HEK293 (cell line): ENCODE data around the gene LSMEM2.

Experiments
- GLIS1 ChIP-seq: fragments of 450-650 bp; formaldehyde crosslinking; IDR thresholded peaks from 2 replicates; pipeline ENCODE4 v1.5.1; 2016; ENCODE audit warnings: missing biosample characterization, missing genetic modification characterization
- KLF1 ChIP-seq: fragments of 450-650 bp; formaldehyde crosslinking; IDR thresholded peaks from 2 replicates; pipeline ENCODE4 v1.5.1; 2016; ENCODE audit warnings: missing biosample characterization, missing genetic modification characterization
- KLF16 ChIP-seq: fragments of 450-650 bp; formaldehyde crosslinking; IDR thresholded peaks from 2 replicates; pipeline ENCODE4 v1.5.1; 2017; ENCODE audit warnings: missing biosample characterization, missing genetic modification characterization
- SP3 ChIP-seq: fragments of 450-650 bp; formaldehyde crosslinking; IDR thresholded peaks from 2 replicates; pipeline ENCODE4 v1.5.1; 2016; ENCODE audit warnings: missing biosample characterization, missing genetic modification characterization
- ZBTB7A ChIP-seq: fragments of 450-650 bp; formaldehyde crosslinking; IDR thresholded peaks from 2 replicates; pipeline ENCODE4 v1.5.1; 2016; ENCODE audit warnings: low read depth, missing biosample characterization, missing genetic modification characterization
- ZNF10 ChIP-seq: fragments of 450-650 bp; formaldehyde crosslinking; IDR thresholded peaks from 2 replicates; pipeline ENCODE4 v1.5.1; 2017; ENCODE audit warnings: missing biosample characterization, missing genetic modification characterization
- ZNF133 ChIP-seq: fragments of 450-650 bp; formaldehyde crosslinking; IDR thresholded peaks from 2 replicates; pipeline ENCODE4 v1.5.1; 2016; ENCODE audit warnings: missing biosample characterization, missing genetic modification characterization
- ZNF16 ChIP-seq: fragments of 450-650 bp; formaldehyde crosslinking; IDR thresholded peaks from 2 replicates; pipeline ENCODE4 v1.5.1; 2016; ENCODE audit warnings: low read depth, missing biosample characterization, missing genetic modification characterization
- ZNF175 ChIP-seq: fragments of 450-650 bp; formaldehyde crosslinking; IDR thresholded peaks from 2 replicates; pipeline ENCODE4 v1.5.1; 2016; ENCODE audit warnings: missing biosample characterization, missing genetic modification characterization
- ZNF37A ChIP-seq: fragments of 450-650 bp; IDR thresholded peaks from 2 replicates; pipeline ENCODE4 v1.5.1; 2018; ENCODE audit warnings: missing biosample characterization, missing genetic modification characterization
- ZNF394 ChIP-seq: fragments of 450-650 bp; formaldehyde crosslinking; IDR thresholded peaks from 2 replicates; pipeline ENCODE4 v1.5.1; 2016; ENCODE audit warnings: missing biosample characterization, missing genetic modification characterization, mild to moderate bottlenecking, moderate library complexity, borderline replicate concordance
- ZNF629 ChIP-seq: fragments of 450-650 bp; formaldehyde crosslinking; IDR thresholded peaks from 2 replicates; pipeline ENCODE4 v1.5.1; 2017; ENCODE audit warnings: missing biosample characterization, missing genetic modification characterization
- ZNF660 ChIP-seq: fragments of 450-650 bp; IDR thresholded peaks from 2 replicates; pipeline ENCODE4 v1.5.1; 2018; ENCODE audit warnings: missing biosample characterization, mild to moderate bottlenecking, missing genetic modification characterization
- ZNF777 ChIP-seq: fragments of 450-650 bp; formaldehyde crosslinking; IDR thresholded peaks from 2 replicates; pipeline ENCODE4 v1.5.1; 2017; ENCODE audit warnings: missing biosample characterization, missing genetic modification characterization, borderline replicate concordance
- TF ChIP-seq, protein P1 (sequence below): fragments of 450-650 bp; formaldehyde crosslinking; IDR thresholded peaks from 2 replicates; pipeline ENCODE4 v1.5.1; 2016; ENCODE audit warnings: missing biosample characterization, missing genetic modification characterization
- TF ChIP-seq, protein P2 (sequence below): fragments of 450-650 bp; formaldehyde crosslinking; IDR thresholded peaks from 2 replicates; pipeline ENCODE4 v1.5.1; 2016; ENCODE audit warnings: missing biosample characterization, missing genetic modification characterization, borderline replicate concordance
- TF ChIP-seq, protein P3 (sequence below): fragments of 450-650 bp; formaldehyde crosslinking; IDR thresholded peaks from 2 replicates; pipeline ENCODE4 v1.5.1; 2017; ENCODE audit warnings: missing biosample characterization, missing genetic modification characterization
- TF ChIP-seq, protein P4 (sequence below): fragments of 450-650 bp; formaldehyde crosslinking; IDR thresholded peaks from 2 replicates; pipeline ENCODE4 v1.5.1; 2016; ENCODE audit warnings: missing biosample characterization, missing genetic modification characterization, borderline replicate concordance
- TF ChIP-seq, protein P5 (sequence below): fragments of 450-650 bp; formaldehyde crosslinking; IDR thresholded peaks from 2 replicates; pipeline ENCODE4 v1.5.1; 2017; ENCODE audit warnings: missing biosample characterization, missing genetic modification characterization
- TF ChIP-seq, protein P6 (sequence below): fragments of 450-650 bp; formaldehyde crosslinking; IDR thresholded peaks from 2 replicates; pipeline ENCODE4 v1.5.0; 2017; ENCODE audit warnings: missing biosample characterization, missing genetic modification characterization, borderline replicate concordance
- TF ChIP-seq, protein P7 (sequence below): fragments of 450-650 bp; formaldehyde crosslinking; optimal IDR thresholded peaks from 2 replicates; pipeline ENCODE3; 2016; ENCODE audit warnings: missing biosample characterization, mild to moderate bottlenecking, missing genetic modification characterization
- TF ChIP-seq, protein P8 (sequence below): IDR thresholded peaks from 2 replicates; pipeline ENCODE4 v1.6.1; 2011; ENCODE audit warnings: mild to moderate bottlenecking, low read depth, low read length, borderline replicate concordance

LSMEM2 gene

DNA sequence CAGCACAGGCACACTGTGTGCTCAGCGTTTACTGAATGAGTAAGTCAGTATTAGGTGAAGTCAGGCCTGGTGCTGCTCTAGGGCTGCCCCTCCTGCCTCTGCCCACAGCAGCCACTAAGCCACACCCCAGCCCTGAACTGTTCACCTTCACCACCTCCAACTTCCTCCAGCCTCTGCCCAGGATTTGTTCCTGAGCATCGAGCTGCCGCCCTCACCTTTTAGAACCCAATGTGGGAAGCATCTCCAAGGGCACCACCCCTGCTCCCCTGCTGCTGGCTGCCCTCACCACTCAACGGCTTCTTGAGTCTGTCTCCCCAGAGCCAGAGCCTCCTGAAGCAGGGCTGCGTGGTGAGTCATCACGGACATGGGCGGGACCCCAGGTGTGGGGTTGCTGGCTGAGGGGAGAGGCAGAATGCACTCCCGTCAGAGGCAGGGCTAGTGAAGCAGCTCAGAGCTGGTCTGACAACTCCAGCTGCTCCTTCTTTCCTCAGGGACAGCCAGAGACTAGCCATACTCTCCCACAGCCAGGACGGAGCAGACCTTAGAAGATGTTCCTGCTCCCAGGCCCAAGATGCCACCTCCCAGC is 37.9 kb downstream of the LSMEM2 start (continued):
- TF ChIP-seq KLF16 (tag by site-specific recombination) (no peak), SP3 (tag by site-specific recombination) (peak; percentile 79), ZBTB7A (tag by site-specific recombination) (no peak), GLIS1 (tag by site-specific recombination) (peak; percentile 68), ZNF777 (tag by site-specific recombination) (no peak), ZNF133 (no peak), ZNF394 (tag by site-specific recombination) (peak; percentile 93), ZNF37A (tag by site-specific recombination) (no peak), ZNF10 (tag by site-specific recombination) (peak; percentile 62; the same call in 1 of the 2 replicates), KLF1 (tag by site-specific recombination) (peak; percentile 93), ZNF629 (tag by site-specific recombination) (0 out of 2 replicates have a peak, but pooled peaks have one; percentile 36), ZNF16 (tag by site-specific recombination) (no peak), ZNF660 (no peak), ZNF175 (tag by site-specific recombination) (no peak)
- TF ChIP-seq, protein P1, sequence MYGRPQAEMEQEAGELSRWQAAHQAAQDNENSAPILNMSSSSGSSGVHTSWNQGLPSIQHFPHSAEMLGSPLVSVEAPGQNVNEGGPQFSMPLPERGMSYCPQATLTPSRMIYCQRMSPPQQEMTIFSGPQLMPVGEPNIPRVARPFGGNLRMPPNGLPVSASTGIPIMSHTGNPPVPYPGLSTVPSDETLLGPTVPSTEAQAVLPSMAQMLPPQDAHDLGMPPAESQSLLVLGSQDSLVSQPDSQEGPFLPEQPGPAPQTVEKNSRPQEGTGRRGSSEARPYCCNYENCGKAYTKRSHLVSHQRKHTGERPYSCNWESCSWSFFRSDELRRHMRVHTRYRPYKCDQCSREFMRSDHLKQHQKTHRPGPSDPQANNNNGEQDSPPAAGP (tag by site-specific recombination), result peak; percentile 87
- TF ChIP-seq, protein P2, sequence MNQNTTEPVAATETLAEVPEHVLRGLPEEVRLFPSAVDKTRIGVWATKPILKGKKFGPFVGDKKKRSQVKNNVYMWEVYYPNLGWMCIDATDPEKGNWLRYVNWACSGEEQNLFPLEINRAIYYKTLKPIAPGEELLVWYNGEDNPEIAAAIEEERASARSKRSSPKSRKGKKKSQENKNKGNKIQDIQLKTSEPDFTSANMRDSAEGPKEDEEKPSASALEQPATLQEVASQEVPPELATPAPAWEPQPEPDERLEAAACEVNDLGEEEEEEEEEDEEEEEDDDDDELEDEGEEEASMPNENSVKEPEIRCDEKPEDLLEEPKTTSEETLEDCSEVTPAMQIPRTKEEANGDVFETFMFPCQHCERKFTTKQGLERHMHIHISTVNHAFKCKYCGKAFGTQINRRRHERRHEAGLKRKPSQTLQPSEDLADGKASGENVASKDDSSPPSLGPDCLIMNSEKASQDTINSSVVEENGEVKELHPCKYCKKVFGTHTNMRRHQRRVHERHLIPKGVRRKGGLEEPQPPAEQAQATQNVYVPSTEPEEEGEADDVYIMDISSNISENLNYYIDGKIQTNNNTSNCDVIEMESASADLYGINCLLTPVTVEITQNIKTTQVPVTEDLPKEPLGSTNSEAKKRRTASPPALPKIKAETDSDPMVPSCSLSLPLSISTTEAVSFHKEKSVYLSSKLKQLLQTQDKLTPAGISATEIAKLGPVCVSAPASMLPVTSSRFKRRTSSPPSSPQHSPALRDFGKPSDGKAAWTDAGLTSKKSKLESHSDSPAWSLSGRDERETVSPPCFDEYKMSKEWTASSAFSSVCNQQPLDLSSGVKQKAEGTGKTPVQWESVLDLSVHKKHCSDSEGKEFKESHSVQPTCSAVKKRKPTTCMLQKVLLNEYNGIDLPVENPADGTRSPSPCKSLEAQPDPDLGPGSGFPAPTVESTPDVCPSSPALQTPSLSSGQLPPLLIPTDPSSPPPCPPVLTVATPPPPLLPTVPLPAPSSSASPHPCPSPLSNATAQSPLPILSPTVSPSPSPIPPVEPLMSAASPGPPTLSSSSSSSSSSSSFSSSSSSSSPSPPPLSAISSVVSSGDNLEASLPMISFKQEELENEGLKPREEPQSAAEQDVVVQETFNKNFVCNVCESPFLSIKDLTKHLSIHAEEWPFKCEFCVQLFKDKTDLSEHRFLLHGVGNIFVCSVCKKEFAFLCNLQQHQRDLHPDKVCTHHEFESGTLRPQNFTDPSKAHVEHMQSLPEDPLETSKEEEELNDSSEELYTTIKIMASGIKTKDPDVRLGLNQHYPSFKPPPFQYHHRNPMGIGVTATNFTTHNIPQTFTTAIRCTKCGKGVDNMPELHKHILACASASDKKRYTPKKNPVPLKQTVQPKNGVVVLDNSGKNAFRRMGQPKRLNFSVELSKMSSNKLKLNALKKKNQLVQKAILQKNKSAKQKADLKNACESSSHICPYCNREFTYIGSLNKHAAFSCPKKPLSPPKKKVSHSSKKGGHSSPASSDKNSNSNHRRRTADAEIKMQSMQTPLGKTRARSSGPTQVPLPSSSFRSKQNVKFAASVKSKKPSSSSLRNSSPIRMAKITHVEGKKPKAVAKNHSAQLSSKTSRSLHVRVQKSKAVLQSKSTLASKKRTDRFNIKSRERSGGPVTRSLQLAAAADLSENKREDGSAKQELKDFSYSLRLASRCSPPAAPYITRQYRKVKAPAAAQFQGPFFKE (tag by site-specific recombination), result no peak
- TF ChIP-seq, protein P3, sequence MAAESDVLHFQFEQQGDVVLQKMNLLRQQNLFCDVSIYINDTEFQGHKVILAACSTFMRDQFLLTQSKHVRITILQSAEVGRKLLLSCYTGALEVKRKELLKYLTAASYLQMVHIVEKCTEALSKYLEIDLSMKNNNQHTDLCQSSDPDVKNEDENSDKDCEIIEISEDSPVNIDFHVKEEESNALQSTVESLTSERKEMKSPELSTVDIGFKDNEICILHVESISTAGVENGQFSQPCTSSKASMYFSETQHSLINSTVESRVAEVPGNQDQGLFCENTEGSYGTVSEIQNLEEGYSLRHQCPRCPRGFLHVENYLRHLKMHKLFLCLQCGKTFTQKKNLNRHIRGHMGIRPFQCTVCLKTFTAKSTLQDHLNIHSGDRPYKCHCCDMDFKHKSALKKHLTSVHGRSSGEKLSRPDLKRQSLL (tag by site-specific recombination), result no peak
- TF ChIP-seq, protein P4, sequence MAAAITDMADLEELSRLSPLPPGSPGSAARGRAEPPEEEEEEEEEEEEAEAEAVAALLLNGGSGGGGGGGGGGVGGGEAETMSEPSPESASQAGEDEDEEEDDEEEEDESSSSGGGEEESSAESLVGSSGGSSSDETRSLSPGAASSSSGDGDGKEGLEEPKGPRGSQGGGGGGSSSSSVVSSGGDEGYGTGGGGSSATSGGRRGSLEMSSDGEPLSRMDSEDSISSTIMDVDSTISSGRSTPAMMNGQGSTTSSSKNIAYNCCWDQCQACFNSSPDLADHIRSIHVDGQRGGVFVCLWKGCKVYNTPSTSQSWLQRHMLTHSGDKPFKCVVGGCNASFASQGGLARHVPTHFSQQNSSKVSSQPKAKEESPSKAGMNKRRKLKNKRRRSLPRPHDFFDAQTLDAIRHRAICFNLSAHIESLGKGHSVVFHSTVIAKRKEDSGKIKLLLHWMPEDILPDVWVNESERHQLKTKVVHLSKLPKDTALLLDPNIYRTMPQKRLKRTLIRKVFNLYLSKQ (tag by site-specific recombination), result no peak
- TF ChIP-seq, protein P5, sequence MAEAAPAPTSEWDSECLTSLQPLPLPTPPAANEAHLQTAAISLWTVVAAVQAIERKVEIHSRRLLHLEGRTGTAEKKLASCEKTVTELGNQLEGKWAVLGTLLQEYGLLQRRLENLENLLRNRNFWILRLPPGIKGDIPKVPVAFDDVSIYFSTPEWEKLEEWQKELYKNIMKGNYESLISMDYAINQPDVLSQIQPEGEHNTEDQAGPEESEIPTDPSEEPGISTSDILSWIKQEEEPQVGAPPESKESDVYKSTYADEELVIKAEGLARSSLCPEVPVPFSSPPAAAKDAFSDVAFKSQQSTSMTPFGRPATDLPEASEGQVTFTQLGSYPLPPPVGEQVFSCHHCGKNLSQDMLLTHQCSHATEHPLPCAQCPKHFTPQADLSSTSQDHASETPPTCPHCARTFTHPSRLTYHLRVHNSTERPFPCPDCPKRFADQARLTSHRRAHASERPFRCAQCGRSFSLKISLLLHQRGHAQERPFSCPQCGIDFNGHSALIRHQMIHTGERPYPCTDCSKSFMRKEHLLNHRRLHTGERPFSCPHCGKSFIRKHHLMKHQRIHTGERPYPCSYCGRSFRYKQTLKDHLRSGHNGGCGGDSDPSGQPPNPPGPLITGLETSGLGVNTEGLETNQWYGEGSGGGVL, result peak; percentile 90
- TF ChIP-seq, protein P6, sequence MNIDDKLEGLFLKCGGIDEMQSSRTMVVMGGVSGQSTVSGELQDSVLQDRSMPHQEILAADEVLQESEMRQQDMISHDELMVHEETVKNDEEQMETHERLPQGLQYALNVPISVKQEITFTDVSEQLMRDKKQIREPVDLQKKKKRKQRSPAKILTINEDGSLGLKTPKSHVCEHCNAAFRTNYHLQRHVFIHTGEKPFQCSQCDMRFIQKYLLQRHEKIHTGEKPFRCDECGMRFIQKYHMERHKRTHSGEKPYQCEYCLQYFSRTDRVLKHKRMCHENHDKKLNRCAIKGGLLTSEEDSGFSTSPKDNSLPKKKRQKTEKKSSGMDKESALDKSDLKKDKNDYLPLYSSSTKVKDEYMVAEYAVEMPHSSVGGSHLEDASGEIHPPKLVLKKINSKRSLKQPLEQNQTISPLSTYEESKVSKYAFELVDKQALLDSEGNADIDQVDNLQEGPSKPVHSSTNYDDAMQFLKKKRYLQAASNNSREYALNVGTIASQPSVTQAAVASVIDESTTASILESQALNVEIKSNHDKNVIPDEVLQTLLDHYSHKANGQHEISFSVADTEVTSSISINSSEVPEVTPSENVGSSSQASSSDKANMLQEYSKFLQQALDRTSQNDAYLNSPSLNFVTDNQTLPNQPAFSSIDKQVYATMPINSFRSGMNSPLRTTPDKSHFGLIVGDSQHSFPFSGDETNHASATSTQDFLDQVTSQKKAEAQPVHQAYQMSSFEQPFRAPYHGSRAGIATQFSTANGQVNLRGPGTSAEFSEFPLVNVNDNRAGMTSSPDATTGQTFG (tag by site-specific recombination), result no peak
- TF ChIP-seq, protein P7, sequence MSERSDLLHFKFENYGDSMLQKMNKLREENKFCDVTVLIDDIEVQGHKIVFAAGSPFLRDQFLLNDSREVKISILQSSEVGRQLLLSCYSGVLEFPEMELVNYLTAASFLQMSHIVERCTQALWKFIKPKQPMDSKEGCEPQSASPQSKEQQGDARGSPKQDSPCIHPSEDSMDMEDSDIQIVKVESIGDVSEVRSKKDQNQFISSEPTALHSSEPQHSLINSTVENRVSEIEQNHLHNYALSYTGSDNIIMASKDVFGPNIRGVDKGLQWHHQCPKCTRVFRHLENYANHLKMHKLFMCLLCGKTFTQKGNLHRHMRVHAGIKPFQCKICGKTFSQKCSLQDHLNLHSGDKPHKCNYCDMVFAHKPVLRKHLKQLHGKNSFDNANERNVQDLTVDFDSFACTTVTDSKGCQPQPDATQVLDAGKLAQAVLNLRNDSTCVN (tag by site-specific recombination), result no peak
- TF ChIP-seq, protein P8, sequence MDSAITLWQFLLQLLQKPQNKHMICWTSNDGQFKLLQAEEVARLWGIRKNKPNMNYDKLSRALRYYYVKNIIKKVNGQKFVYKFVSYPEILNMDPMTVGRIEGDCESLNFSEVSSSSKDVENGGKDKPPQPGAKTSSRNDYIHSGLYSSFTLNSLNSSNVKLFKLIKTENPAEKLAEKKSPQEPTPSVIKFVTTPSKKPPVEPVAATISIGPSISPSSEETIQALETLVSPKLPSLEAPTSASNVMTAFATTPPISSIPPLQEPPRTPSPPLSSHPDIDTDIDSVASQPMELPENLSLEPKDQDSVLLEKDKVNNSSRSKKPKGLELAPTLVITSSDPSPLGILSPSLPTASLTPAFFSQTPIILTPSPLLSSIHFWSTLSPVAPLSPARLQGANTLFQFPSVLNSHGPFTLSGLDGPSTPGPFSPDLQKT, result no peak
